HEK293 (cell line): Measurements from ENCODE around the gene OBSL1.

Experiments
- CTCF ChIA-PET: fragments of 350-600 bp; formaldehyde crosslinking; extraction: SDS; loops from one replicate; lab custom pipeline; 2021; ENCODE audit warnings: antibody characterized with exemption; lab: Yijun Ruan, JAX
- POLR2A ChIA-PET: fragments of 300-600 bp; formaldehyde crosslinking; extraction: SDS; loops from one replicate; lab custom pipeline; 2020; ENCODE audit warnings: antibody characterized with exemption, inconsistent platforms; lab: Yijun Ruan, JAX
- H3K27ac ChIP-seq: fragments of 200-500 bp; sonication (Bioruptor generic); 2 replicates; pipeline ENCODE4 v1.5.1; 2014; ENCODE audit warnings: low read depth, low read length, control low read depth, inconsistent platforms; ENCODE audit errors: extremely low read depth
- H3K36me3 ChIP-seq, 2 experiments: fragments of 200-500 bp in 1 of 2; sonication (Bioruptor generic) in 1 of 2; 1 replicate in 1 of 2; 2 replicates in 1 of 2; pipeline ENCODE4 v1.5.1; 2014 to 2017; ENCODE audit warnings: inconsistent platforms in 2 of 2, low read length in 2 of 2; ENCODE audit not compliant: control insufficient read depth in 2 of 2, insufficient read depth in 1 of 2
- H3K4me1 ChIP-seq: fragments of 200-500 bp; sonication (Bioruptor generic); 2 replicates; pipeline ENCODE4 v1.5.1; 2014; ENCODE audit warnings: mild to moderate bottlenecking, low read length, inconsistent platforms; ENCODE audit not compliant: control insufficient read depth, insufficient read depth
- H3K4me3 ChIP-seq: 2 replicates; pipeline ENCODE4 v1.5.1; 2011; ENCODE audit warnings: low read depth, mild to moderate bottlenecking, control low read depth, low read length, moderate library complexity
- H3K9me3 ChIP-seq: fragments of 200-500 bp; sonication (Bioruptor generic); 2 replicates; pipeline ENCODE4 v1.5.1; 2014; ENCODE audit warnings: low read depth, low read length, inconsistent platforms; ENCODE audit not compliant: control insufficient read depth, insufficient read depth
- AEBP2 ChIP-seq: fragments of 450-650 bp; formaldehyde crosslinking; IDR thresholded peaks from 2 replicates; pipeline ENCODE4 v1.5.1; 2016; ENCODE audit warnings: missing biosample characterization, missing genetic modification characterization, borderline replicate concordance
- MYNN ChIP-seq: fragments of 450-650 bp; formaldehyde crosslinking; IDR thresholded peaks from 2 replicates; pipeline ENCODE4 v1.5.1; 2016; ENCODE audit warnings: missing biosample characterization, missing genetic modification characterization, borderline replicate concordance
- PRDM1 ChIP-seq: fragments of 450-650 bp; formaldehyde crosslinking; IDR thresholded peaks from 2 replicates; pipeline ENCODE4; 2016; ENCODE audit warnings: missing biosample characterization, missing genetic modification characterization
- SP2 ChIP-seq: fragments of 450-650 bp; formaldehyde crosslinking; IDR thresholded peaks from 2 replicates; pipeline ENCODE4 v1.5.1; 2016; ENCODE audit warnings: missing biosample characterization, missing genetic modification characterization
- SP3 ChIP-seq: fragments of 450-650 bp; formaldehyde crosslinking; IDR thresholded peaks from 2 replicates; pipeline ENCODE4 v1.5.1; 2016; ENCODE audit warnings: missing biosample characterization, missing genetic modification characterization
- ZBTB48 ChIP-seq: fragments of 450-650 bp; formaldehyde crosslinking; IDR thresholded peaks from 2 replicates; pipeline ENCODE4 v1.5.1; 2016; ENCODE audit warnings: missing biosample characterization, missing genetic modification characterization
- ZBTB7A ChIP-seq: fragments of 450-650 bp; formaldehyde crosslinking; IDR thresholded peaks from 2 replicates; pipeline ENCODE4 v1.5.1; 2016; ENCODE audit warnings: low read depth, missing biosample characterization, missing genetic modification characterization
- ZNF132 ChIP-seq: fragments of 450-650 bp; formaldehyde crosslinking; IDR thresholded peaks from 2 replicates; pipeline ENCODE4 v1.5.1; 2017; ENCODE audit warnings: missing biosample characterization, missing genetic modification characterization, borderline replicate concordance
- ZNF26 ChIP-seq: fragments of 450-650 bp; formaldehyde crosslinking; IDR thresholded peaks from 2 replicates; pipeline ENCODE4 v1.5.1; 2016; ENCODE audit warnings: missing biosample characterization, missing genetic modification characterization
- ZNF354C ChIP-seq: fragments of 450-650 bp; formaldehyde crosslinking; IDR thresholded peaks from 2 replicates; pipeline ENCODE4 v1.5.1; 2016; ENCODE audit warnings: missing biosample characterization, missing genetic modification characterization, low read depth, borderline replicate concordance
- ZNF416 ChIP-seq: fragments of 450-650 bp; formaldehyde crosslinking; IDR thresholded peaks from 2 replicates; pipeline ENCODE4 v1.5.1; 2016; ENCODE audit warnings: missing biosample characterization, missing genetic modification characterization
- ZNF514 ChIP-seq: fragments of 450-650 bp; formaldehyde crosslinking; IDR thresholded peaks from 2 replicates; pipeline ENCODE4 v1.5.1; 2016; ENCODE audit warnings: missing biosample characterization, missing genetic modification characterization
- ZNF530 ChIP-seq: fragments of 450-650 bp; formaldehyde crosslinking; IDR thresholded peaks from 2 replicates; pipeline ENCODE4 v1.5.1; 2016; ENCODE audit warnings: low read depth, missing biosample characterization, missing genetic modification characterization
- ZNF626 ChIP-seq: fragments of 450-650 bp; sonication (Bioruptor Pico); formaldehyde crosslinking; IDR thresholded peaks from 2 replicates; pipeline ENCODE4 v1.5.1; 2018; ENCODE audit warnings: missing biosample characterization, missing genetic modification characterization, inconsistent platforms
- ZNF639 ChIP-seq: fragments of 450-650 bp; formaldehyde crosslinking; IDR thresholded peaks from 2 replicates; pipeline ENCODE4 v1.5.1; 2016; ENCODE audit warnings: missing biosample characterization, missing genetic modification characterization
- ZNF677 ChIP-seq: fragments of 450-650 bp; IDR thresholded peaks from 2 replicates; pipeline ENCODE4 v1.5.0; 2018; ENCODE audit warnings: missing biosample characterization, mild to moderate bottlenecking, missing genetic modification characterization, moderate library complexity
- ZSCAN4 ChIP-seq: fragments of 450-650 bp; formaldehyde crosslinking; IDR thresholded peaks from 2 replicates; pipeline ENCODE4 v1.5.1; 2017; ENCODE audit warnings: missing biosample characterization, missing genetic modification characterization

The OBSL1 gene

GRCh38 chr2:219561179-219562048 is 9.9 kb downstream of the OBSL1 start:
- H3K9me3 ChIP-seq, result no peaks in the 10 kb centered on the region
- no peaks in the 10 kb centered on the region for H3K4me1 ChIP-seq
- TF ChIP-seq ZNF416, result no peak
- TF ChIP-seq ZBTB48 (tag by site-specific recombination), result no peak
- no peak for TF ChIP-seq ZNF677 (tag by site-specific recombination)
- no peak for TF ChIP-seq ZNF639
- no peak for TF ChIP-seq ZNF530 (tag by site-specific recombination)
- TF ChIP-seq ZNF26 (tag by site-specific recombination), result no peak
- TF ChIP-seq ZNF354C, result no peak
- TF ChIP-seq PRDM1 (tag by site-specific recombination), result no peak
- TF ChIP-seq ZNF626 (tag by site-specific recombination), result no peak
- TF ChIP-seq ZSCAN4 (tag by site-specific recombination), result no peak
- no peak for TF ChIP-seq SP2 (tag by site-specific recombination)
- TF ChIP-seq ZBTB7A (tag by site-specific recombination), result no peak
- TF ChIP-seq SP3 (tag by site-specific recombination), result no peak
- no peak for TF ChIP-seq AEBP2 (tag by site-specific recombination)
- no peak for TF ChIP-seq ZNF514 (tag by site-specific recombination)
- ChIA-PET CTCF (interaction anchor here (0.7 to 2.5 kb wide), 14 partner anchors 9 to 93 kb away, joined by 3 to 32 read pairs (median 4); partner anchors contain the start of genes OBSL1 and STK11IP), POLR2A (interaction anchor here (0.9 to 3.7 kb wide), 5 partner anchors 9 to 128 kb away, joined by 3 to 25 read pairs (median 6); partner anchors contain the start of genes INHA, OBSL1 and STK11IP)
- H3K36me3 ChIP-seq, result peaks cover 13 to 86% of the 10 kb centered on the region in 2 experiments; a peak in 2 of 3 replicates
- H3K27ac ChIP-seq, result no peak overlapping the region
- H3K4me3 ChIP-seq, result no peak overlapping the region

- peaks cover 8 to 86% of the 10 kb centered on the region in 2 experiments; a peak in 2 of 3 replicates for H3K36me3 ChIP-seq
- ChIA-PET CTCF (interaction anchor here (0.5 to 2.5 kb wide), 23 partner anchors 9 to 1168 kb away, joined by 3 to 32 read pairs (median 5); partner anchors contain the start of genes OBSL1 and STK11IP), POLR2A (interaction anchor here (1.4 to 3.7 kb wide), 3 partner anchors 9 to 37 kb away, joined by 6 to 25 read pairs (median 18); partner anchors contain the start of genes INHA, OBSL1 and STK11IP)
- H3K4me3 ChIP-seq, result no peak overlapping the region
- no peaks in the 10 kb centered on the region for H3K9me3 ChIP-seq
- H3K27ac ChIP-seq, result no peak overlapping the region
- H3K4me1 ChIP-seq, result no peaks in the 10 kb centered on the region
- TF ChIP-seq ZNF132 (tag by site-specific recombination) (no peak), MYNN (tag by site-specific recombination) (no peak)
Observed at GRCh38 chr2:219560893-219561178, 10.5 kb downstream of the OBSL1 start.
